HG03354 (cell line): ENCODE measurements around the gene AUTS2.

Experiments
- ATAC-seq: cut with Tn5 transposase; IDR thresholded peaks from one replicate; pipeline ENCODE4 v1.9.1; 2021; ENCODE audit warnings: mild to moderate bottlenecking; ENCODE audit not compliant: unreplicated experiment, poor library complexity, severe bottlenecking

AUTS2 gene

GRCh38 chr7:69981646-69982045 is 383.4 kb downstream of the AUTS2 start:
- no peak for ATAC-seq

GRCh38 chr7:69982197-69982596 is 383.9 kb downstream of the AUTS2 start:
- no peak for ATAC-seq

DNA sequence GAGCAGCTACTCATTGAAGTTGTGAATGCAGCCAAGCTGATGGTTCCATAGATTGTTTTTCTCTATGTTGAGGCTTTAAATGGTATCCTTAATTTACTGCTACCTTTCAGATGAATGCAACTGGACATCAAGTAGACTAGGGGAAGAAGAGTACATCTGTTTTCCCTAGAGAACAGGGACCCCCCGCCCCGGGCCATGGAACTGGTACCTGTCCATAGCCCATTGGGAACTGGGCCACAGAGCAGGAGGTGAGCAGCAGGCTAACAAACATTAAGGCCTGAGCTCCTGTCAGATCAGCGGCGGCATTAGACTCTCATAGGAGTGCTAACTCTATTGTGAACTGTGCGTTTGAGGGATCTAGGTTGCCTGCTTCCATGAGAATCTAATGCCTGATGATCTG is 391.3 kb downstream of the AUTS2 start:
- no peak for ATAC-seq

- ATAC-seq, result no peak
These were observed 394.7 kb downstream of the AUTS2 start for GRCh38 chr7:69992938-69993337.

DNA sequence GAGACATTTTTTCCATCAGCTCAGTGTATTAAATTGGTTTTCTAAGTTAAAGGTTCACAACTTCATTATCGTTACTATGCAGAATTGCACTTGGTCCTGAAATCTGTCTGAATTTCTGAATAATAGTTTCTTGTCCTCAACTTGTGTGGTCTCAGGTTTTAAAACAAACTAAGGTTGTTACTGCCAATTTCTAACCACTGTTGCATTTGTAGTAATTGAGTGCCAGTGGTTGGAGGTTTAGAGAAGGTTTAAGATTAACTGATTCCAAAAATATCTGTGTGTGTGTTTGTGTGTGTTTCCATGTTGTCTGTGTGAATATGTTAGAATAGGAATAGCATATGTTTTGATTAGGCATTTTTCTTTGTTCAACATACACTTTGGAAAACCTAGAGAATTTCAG is 395.9 kb downstream of the AUTS2 start:
- no peak for ATAC-seq

DNA sequence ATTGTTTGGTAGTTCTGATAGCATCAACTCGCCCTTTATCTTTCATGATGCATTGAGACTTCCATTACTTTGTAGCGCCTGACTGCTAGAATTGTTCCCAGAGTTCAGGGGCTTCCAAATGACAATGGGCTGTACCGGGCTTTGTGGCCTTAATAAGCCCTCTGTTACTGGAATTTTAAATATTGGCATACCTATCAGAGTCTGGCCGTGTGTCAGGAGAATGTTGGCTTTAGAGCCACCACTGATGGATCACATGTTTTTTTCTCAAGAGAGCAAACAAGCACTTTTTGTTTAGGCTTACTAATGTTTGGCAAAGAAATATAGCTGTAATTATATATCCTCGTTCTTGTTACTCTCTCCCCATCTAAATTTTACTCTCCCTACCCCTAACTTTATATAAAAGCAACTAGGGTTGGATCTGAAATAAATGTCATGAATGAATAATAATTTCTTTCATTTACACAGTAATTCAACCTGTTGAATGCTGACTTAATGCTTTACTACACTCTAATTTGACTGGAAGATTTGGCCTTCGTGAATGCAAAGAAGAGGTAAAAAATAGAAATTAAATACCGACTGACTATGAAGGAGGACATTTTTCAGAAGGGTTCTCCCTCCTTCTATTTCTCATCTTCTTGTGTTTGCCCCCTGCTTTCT is 396.7 kb downstream of the AUTS2 start:
- no peak for ATAC-seq

GRCh38 chr7:69996121-69996520 is 397.8 kb downstream of the AUTS2 start:
- no peak for ATAC-seq

GRCh38 chr7:70000737-70001348 is 402.6 kb downstream of the AUTS2 start:
- no peak for ATAC-seq

- no peak for ATAC-seq
These were observed 407.2 kb downstream of the AUTS2 start for GRCh38 chr7:70005480-70005879.

- ATAC-seq, result no peak
These were observed 407.6 kb downstream of the AUTS2 start for GRCh38 chr7:70005891-70006260.

DNA sequence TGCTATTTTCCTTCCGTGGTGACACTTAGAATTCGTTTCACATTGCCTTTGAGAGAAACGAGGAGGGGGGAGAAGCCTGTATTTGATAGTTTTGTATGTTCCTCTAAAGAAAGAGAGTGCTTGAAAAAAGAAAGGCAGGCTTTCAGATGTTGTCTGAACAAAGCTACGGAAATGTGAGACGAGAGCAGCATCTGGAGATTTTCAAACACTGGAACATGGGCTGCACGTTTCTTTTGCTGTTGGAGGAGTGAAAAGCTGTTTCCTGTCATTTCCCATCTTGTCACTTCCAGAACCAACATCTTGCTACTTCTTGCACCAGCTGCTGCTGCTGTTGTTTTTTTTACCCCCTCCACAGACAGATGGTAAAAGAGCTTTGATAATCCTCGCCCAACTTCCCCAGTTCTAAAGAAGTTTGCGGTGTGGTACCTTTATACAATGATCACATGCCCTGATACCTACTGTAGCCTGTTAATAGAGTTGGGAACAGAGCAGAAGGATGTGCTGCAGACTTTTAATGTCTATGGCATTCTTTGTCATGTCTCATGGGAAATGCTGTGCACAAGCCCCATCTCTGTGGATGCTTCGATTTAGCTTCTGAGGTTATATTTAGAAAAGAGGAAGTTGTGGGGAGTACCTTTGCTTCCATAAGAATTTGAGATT is 408.1 kb downstream of the AUTS2 start:
- no peak for ATAC-seq

DNA sequence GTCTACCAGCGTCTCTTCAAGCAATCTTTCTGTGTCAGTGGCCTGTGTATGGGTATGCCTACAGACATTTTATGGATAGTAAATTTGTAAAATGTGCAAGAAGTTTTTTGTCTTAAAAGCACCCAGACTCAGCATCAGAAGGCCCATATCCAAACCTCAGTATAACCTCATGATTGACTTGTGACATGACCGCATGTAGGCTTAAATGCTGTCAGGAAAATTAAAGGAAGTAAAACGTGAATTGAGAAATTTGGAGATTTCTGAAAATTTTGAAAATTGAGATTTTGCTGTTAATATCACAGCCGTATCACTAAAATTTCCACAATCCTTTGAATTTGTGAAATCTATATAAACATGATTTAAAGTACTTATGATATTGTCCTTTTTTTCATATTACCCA is 410.2 kb downstream of the AUTS2 start:
- ATAC-seq, result no peak

- ATAC-seq, result no peak
These were observed 416.4 kb downstream of the AUTS2 start for GRCh38 chr7:70014472-70015177.

- ATAC-seq, result no peak
These were observed 417.1 kb downstream of the AUTS2 start for GRCh38 chr7:70015353-70015752.

- ATAC-seq, result no peak
These were observed 417.9 kb downstream of the AUTS2 start for GRCh38 chr7:70016044-70016770.

DNA sequence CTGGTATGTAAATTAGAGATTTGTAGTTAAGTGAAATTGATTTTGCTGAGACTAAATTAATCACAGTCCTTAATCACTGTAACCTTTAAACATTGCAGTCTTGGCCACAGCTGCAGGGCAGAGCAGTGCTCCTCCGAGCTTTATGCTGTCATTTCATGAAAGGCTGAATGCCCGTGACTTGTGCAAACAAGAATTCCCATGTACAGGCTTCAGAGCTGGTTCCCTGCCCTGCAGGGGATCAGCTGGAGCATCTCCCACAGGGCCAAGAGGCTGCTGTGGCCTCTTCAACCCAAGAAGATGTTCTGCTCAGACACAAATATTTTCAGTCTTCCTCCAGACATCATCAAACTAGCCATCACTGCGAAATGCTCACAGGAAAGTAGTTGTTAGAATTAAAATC is 419.1 kb downstream of the AUTS2 start:
- ATAC-seq, result no peak

DNA sequence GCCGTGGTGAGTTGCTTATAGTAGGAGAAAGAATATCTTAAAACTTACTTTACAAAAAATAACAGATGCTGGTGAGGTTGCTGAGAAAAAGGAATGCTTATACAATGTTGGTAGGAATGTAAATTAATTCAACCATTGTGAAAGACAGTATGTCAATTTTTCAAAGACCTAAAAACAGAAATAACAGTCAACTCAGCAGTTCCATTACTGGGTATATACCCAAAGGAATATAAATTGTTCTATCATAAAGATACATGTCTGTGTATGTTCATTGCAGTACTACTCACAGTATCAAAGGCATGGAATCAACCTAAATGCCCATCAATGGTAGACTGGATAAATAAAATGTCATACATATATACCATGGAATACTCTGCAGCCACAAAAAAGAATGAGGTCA is 420.4 kb downstream of the AUTS2 start:
- no peak for ATAC-seq

DNA sequence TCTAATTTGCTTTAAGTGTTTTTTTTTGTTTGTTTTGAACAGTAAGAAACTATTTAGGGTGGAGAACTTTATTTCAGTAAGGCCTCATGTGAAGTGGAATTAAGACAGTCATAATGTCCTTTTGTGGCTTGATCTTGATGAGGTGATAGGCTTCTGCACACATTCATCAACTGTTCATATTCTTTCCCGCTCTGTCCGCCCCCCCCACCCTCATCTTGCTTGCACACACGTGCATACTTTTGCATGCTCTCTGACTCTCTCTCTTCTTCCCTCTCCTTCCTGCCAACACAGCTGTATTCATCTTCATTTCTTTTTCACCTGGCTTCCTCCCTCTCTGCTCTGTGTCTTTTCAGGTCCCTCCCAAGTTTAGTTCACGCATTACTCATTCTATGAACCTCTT is 429.6 kb downstream of the AUTS2 start:
- no peak for ATAC-seq

DNA sequence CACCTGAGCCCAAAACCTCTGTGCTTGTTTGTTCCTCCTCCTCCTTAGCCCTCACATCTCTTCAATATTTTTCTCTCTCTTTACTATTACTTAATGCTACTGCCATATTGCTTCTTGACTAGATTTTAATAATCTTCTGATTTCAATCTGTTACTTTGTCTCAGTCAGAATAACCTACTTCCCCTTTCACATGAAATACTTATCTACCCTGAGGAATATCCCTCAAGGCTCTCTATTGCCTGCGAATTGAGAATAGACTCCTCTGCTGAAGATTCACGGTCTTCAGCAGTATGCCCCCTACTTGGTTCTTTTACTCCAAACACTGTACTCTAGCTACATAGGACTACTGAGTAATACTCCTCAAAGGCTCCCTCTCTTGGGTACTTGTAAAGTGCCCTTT is 430.3 kb downstream of the AUTS2 start:
- ATAC-seq, result no peak

- ATAC-seq, result no peak
These were observed 431.7 kb downstream of the AUTS2 start for GRCh38 chr7:70029993-70030392.
